Neutrophil (primary cell): Measurements from ENCODE around the gene VAMP2.

ENCODE experiments used
- H3K27ac ChIP-seq: fragments of 200-600 bp; sonication (generic); 2 replicates; pipeline ENCODE4 v1.5.1; 2016; ENCODE audit warnings: mild to moderate bottlenecking, moderate library complexity
- H3K27me3 ChIP-seq: fragments of 200-600 bp; sonication (generic); 2 replicates; pipeline ENCODE4 v1.6.0; 2016; ENCODE audit warnings: mild to moderate bottlenecking
- H3K36me3 ChIP-seq: fragments of 200-600 bp; sonication (generic); 2 replicates; pipeline ENCODE4 v1.5.1; 2017
- H3K4me1 ChIP-seq, 2 experiments: fragments of 200-600 bp in 1 of 2; sonication (generic) in 1 of 2; 1 replicate in 1 of 2; 2 replicates in 1 of 2; pipeline versions ENCODE4 v1.5.1 to v1.6.1; 2013 to 2016; ENCODE audit warnings: low read depth in 1 of 2, low read length in 1 of 2, mild to moderate bottlenecking in 1 of 2, moderate library complexity in 1 of 2; ENCODE audit not compliant: control insufficient read depth in 1 of 2, insufficient read depth in 1 of 2
- H3K4me3 ChIP-seq, 2 experiments: fragments of 200-600 bp in 1 of 2; sonication (generic) in 1 of 2; 1 replicate in 1 of 2; 2 replicates in 1 of 2; pipeline ENCODE4 v1.5.1; 2013 to 2016; ENCODE audit warnings: low read depth in 1 of 2, low read length in 1 of 2, mild to moderate bottlenecking in 1 of 2, moderate library complexity in 1 of 2
- H3K9me3 ChIP-seq: fragments of 200-600 bp; sonication (generic); 2 replicates; pipeline ENCODE4 v1.5.1; 2016
- CTCF ChIP-seq: fragments of 200-600 bp; sonication (generic); IDR thresholded peaks from 2 replicates; pipeline ENCODE4 v1.5.1; 2016; ENCODE audit warnings: antibody characterized with exemption

The VAMP2 gene

GRCh38 chr17:8204761-8205555 lies 42.2 kb upstream of the VAMP2 start:
- H3K27ac ChIP-seq, result no peak overlapping the region
- no peak for TF ChIP-seq CTCF
- no peak overlapping the region for H3K4me3 ChIP-seq
- H3K9me3 ChIP-seq, result no peaks in the 10 kb centered on the region
- H3K4me1 ChIP-seq, result peaks cover 17 to 21% of the 10 kb centered on the region in 2 experiments
- peaks cover 10% of the 10 kb centered on the region for H3K36me3 ChIP-seq
- no peaks in the 10 kb centered on the region for H3K27me3 ChIP-seq

- no peak for TF ChIP-seq CTCF
- H3K27me3 ChIP-seq, result no peaks in the 10 kb centered on the region
- no peaks in the 10 kb centered on the region for H3K9me3 ChIP-seq
- no peaks in the 10 kb centered on the region for H3K36me3 ChIP-seq
- peaks cover 49 to 52% of the 10 kb centered on the region in 2 experiments for H3K4me1 ChIP-seq
- peak overlapping the region; percentile 53 to 64 for H3K4me3 ChIP-seq
- peak overlapping the region; percentile 95 for H3K27ac ChIP-seq
Measured at GRCh38 chr17:8192070-8192815, 29.5 kb upstream of the VAMP2 start.

DNA sequence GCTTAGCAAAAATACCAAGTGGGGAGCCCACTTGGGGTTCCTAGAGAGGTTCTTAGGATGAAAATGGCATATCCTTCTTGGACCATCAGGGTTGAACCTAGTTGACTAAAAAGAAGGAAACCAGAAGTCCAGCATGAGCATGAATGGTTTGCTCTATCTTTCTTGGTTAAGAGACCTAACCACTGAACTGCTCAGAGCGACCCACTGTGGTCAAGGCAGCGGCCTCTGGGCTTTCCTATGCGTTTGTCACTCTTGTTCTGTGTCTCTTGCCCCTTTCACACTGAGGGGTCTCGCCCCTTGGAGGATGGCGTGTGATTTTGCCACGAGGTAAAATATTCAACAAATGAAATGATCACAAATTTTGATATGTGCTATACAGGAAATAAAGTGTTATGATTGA lies 27.8 kb upstream of the VAMP2 start:
- peak overlapping the region; percentile 89 for H3K4me3 ChIP-seq
- peaks cover 8% of the 10 kb centered on the region for H3K27me3 ChIP-seq
- H3K36me3 ChIP-seq, result no peaks in the 10 kb centered on the region
- no peaks in the 10 kb centered on the region for H3K9me3 ChIP-seq
- H3K27ac ChIP-seq, result peak overlapping the region; percentile 95
- TF ChIP-seq CTCF, result no peak
- peaks cover 67 to 69% of the 10 kb centered on the region in 2 experiments for H3K4me1 ChIP-seq

- peak within 1 kb of the TSS; percentile 89 for H3K4me3 ChIP-seq
- peaks cover 68 to 74% of the 10 kb centered on the region in 2 experiments for H3K4me1 ChIP-seq
- no peak for TF ChIP-seq CTCF
Measured at GRCh38 chr17:8189711-8190477, 27.1 kb upstream of the VAMP2 start, which contains the start of gene BORCS6. Gene BORCS6, minus strand, starts transcription at chr17:8190180. Its CDS starts 40 bp downstream, at chr17:8190140.

DNA sequence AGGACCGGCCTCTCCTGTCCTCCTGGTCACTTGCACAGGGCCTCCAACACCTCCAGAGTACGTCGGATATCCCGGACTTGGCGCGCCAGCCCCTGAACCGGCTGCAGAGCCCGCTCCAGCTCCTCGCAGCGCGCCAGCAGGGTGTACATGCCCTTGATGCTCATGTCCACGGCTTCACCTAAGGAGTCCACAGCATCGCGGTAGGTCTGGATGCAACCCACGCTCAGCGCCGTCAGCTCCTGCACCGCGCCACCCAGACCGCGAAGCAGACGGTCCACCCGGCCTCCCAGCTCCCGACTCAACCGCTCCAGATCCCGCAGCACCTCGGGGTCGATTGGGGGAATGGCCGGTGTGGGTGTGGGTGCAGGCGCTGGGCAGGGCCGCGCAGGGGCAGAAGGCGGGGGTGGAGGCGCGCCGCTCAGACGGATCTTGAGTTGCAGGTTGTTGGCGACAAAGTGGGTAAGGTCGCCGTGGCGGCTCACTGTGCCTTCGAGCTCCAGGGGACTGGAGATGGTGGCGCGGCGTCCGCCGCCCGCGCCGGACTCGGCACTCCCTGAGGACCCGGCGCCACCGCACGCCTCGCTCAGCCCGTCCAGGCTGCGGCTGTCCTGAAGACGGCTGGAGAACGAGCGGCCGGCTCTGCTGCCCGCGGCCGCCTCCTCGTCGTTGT lies 26.4 kb upstream of the VAMP2 start:
- Histone ChIP-seq H3K9me3 (no peaks in the 10 kb centered on the region), H3K36me3 (no peaks in the 10 kb centered on the region), H3K27me3 (peaks cover 13% of the 10 kb centered on the region), H3K4me3 (peak overlapping the region; percentile 89), H3K4me1 (peaks cover 68 to 74% of the 10 kb centered on the region in 2 experiments), H3K27ac (peak overlapping the region; percentile 95)
- no peak for TF ChIP-seq CTCF

More at GRCh38 chr17:8189711-8190477, 27.1 kb upstream of the VAMP2 start, which contains the start of gene BORCS6:
- Histone ChIP-seq H3K36me3 (no peaks in the 10 kb centered on the region), H3K9me3 (no peaks in the 10 kb centered on the region), H3K27me3 (peaks cover 12% of the 10 kb centered on the region), H3K27ac (peak within 1 kb of the TSS; percentile 95)
